Hepatocyte (in vitro differentiated cells): Measurements from ENCODE around the gene KCTD19.

ENCODE experiments used
- CTCF ChIP-seq: fragments of 200-600 bp; sonication (generic); IDR thresholded peaks from 2 replicates; pipeline ENCODE4 v1.5.1; 2016; ENCODE audit warnings: antibody characterized with exemption, mild to moderate bottlenecking; ENCODE audit not compliant: poor library complexity
- EZH2phosphoT487 ChIP-seq: fragments of 200-600 bp; sonication (generic); IDR thresholded peaks from one replicate; pipeline ENCODE4 v1.6.1; 2018; ENCODE audit warnings: antibody characterized with exemption, mild to moderate bottlenecking, low read depth, moderate library complexity; ENCODE audit not compliant: unreplicated experiment, severe bottlenecking

GRCh38 chr16:67296420-67296819 lies 30.1 kb downstream of the KCTD19 start:
- no peak for TF ChIP-seq CTCF
- no peak for TF ChIP-seq EZH2phosphoT487
